Endothelial cell of umbilical vein (primary cell): ENCODE results near the gene CBFA2T3. TPM values are rescaled to one million over a fixed set of nuclear protein-coding genes. Genes with fewer than 3 reads are reported as not detected.

ENCODE experiments used
- BruUV-seq: library from RNA; stranded (reverse); fragments of 400-500 nt; replicated peaks from 2 replicates; lab custom pipeline; 2021; lab: Mats Ljungman, UMichigan
- CTCF ChIA-PET: fragments of 300-600, 350-600 bp; sonication (Branson Sonifier 250); formaldehyde crosslinking; loops from one replicate; lab custom pipeline; 2021; ENCODE audit warnings: antibody characterized with exemption, inconsistent platforms; lab: Charles Lee
- POLR2A ChIA-PET: fragments of 300-600, 350-600 bp; sonication (Branson Sonifier 250); formaldehyde crosslinking; loops from one replicate; lab custom pipeline; 2021; ENCODE audit warnings: antibody characterized with exemption, inconsistent platforms; lab: Charles Lee
- DNase-seq: peaks from one replicate; pipeline ENCODE4 v3.0.0-alpha.2; 2011; ENCODE audit warnings: low read depth, low spot score
- FAIRE-seq: peaks from 2 replicates; lab custom pipeline; 2011; peaks lifted over from hg19 to GRCh38; lab: Jason Lieb, UNC
- H2AFZ ChIP-seq: 2 replicates; pipeline ENCODE4 v1.6.0; 2012; ENCODE audit warnings: low read depth, low read length, control low read depth, inconsistent platforms
- H3K27ac ChIP-seq: 2 replicates; pipeline ENCODE4 v1.5.1; 2011; ENCODE audit warnings: low read depth, mild to moderate bottlenecking, control low read depth, low read length, moderate library complexity; ENCODE audit not compliant: insufficient read depth
- H3K27me3 ChIP-seq, 2 experiments: 2 replicates each; pipeline versions ENCODE4 v1.6.0 to v1.6.1; 2011; ENCODE audit warnings: low read length in 2 of 2, mixed read lengths in 1 of 2; ENCODE audit not compliant: control insufficient read depth in 2 of 2, insufficient read depth in 2 of 2
- H3K36me3 ChIP-seq, 2 experiments: 2 replicates in 1 of 2; 3 replicates in 1 of 2; pipeline ENCODE4 v1.5.1; 2011; ENCODE audit warnings: low read length in 2 of 2, mild to moderate bottlenecking in 1 of 2, moderate library complexity in 1 of 2; ENCODE audit not compliant: control insufficient read depth in 2 of 2, insufficient read depth in 2 of 2; ENCODE audit errors: extremely low read depth in 1 of 2
- H3K4me1 ChIP-seq: 3 replicates; pipeline ENCODE4 v1.5.1; 2011; ENCODE audit warnings: mild to moderate bottlenecking, low read length; ENCODE audit not compliant: control insufficient read depth, insufficient read depth; ENCODE audit errors: extremely low read depth
- H3K4me2 ChIP-seq: 2 replicates; pipeline ENCODE4 v1.6.1; 2011; ENCODE audit warnings: low read length, control low read depth, mixed read lengths; ENCODE audit not compliant: insufficient read depth
- H3K4me3 ChIP-seq, 3 experiments: fragments of 200-600 bp in 1 of 3; sonication (generic), shearing (Covaris generic) in 1 of 3; replicated peaks in 1 of 3; 2 replicates each; pipeline ENCODE4 v1.5.1; 2011 to 2016; ENCODE audit warnings: control low read depth in 3 of 3, low read length in 3 of 3, mild to moderate bottlenecking in 2 of 3, inconsistent platforms in 1 of 3, low read depth in 1 of 3, moderate library complexity in 1 of 3; ENCODE audit not compliant: insufficient read depth in 1 of 3
- H3K79me2 ChIP-seq: 2 replicates; pipeline ENCODE4 v1.6.0; 2012; ENCODE audit warnings: low read length, inconsistent platforms; ENCODE audit not compliant: control insufficient read depth, insufficient read depth
- H3K9ac ChIP-seq: replicated peaks from 2 replicates; pipeline ENCODE3; 2011; ENCODE audit warnings: low read length, control low read depth; ENCODE audit not compliant: insufficient read depth; ENCODE audit errors: extremely low read depth
- H3K9me1 ChIP-seq: replicated peaks from 3 replicates; pipeline ENCODE4 v1.6.0; 2011; ENCODE audit warnings: mild to moderate bottlenecking, low read length; ENCODE audit not compliant: control insufficient read depth, insufficient read depth; ENCODE audit errors: extremely low read depth
- H3K9me3 ChIP-seq: replicated peaks from 2 replicates; pipeline ENCODE4 v1.5.1; 2012; ENCODE audit warnings: low read length, inconsistent platforms; ENCODE audit not compliant: control insufficient read depth, insufficient read depth
- H4K20me1 ChIP-seq: replicated peaks from 2 replicates; pipeline ENCODE3; 2011; ENCODE audit warnings: mild to moderate bottlenecking, low read length; ENCODE audit not compliant: control insufficient read depth, insufficient read depth; ENCODE audit errors: extremely low read depth
- EZH2 ChIP-seq: IDR thresholded peaks from 2 replicates; pipeline ENCODE4 v1.6.1; 2012; ENCODE audit warnings: borderline replicate concordance, low read depth, mild to moderate bottlenecking, moderate library complexity, low read length, inconsistent platforms; ENCODE audit not compliant: severe bottlenecking
- FOS ChIP-seq: IDR thresholded peaks from 2 replicates; pipeline ENCODE4 v1.6.1; 2011; ENCODE audit warnings: mild to moderate bottlenecking, low read length, moderate library complexity, borderline replicate concordance; ENCODE audit not compliant: insufficient read depth
- GATA2 ChIP-seq: IDR thresholded peaks from 2 replicates; pipeline ENCODE4 v1.7.0; 2011; ENCODE audit warnings: low read depth, mild to moderate bottlenecking, moderate library complexity, mixed read lengths, low read length; ENCODE audit not compliant: insufficient read length, insufficient read depth
- JUN ChIP-seq: IDR thresholded peaks from 2 replicates; pipeline ENCODE4 v1.6.1; 2011; ENCODE audit warnings: borderline replicate concordance, low read depth; ENCODE audit not compliant: insufficient read length, insufficient read depth
- MYC ChIP-seq: IDR thresholded peaks from one replicate; pipeline ENCODE4 v1.6.1; 2011; ENCODE audit warnings: mild to moderate bottlenecking, low read depth, low read length
- POLR2A ChIP-seq: IDR thresholded peaks from 2 replicates; pipeline ENCODE4 v1.6.1; 2012; ENCODE audit warnings: low read depth, mild to moderate bottlenecking, control low read depth, low read length
- POLR2AphosphoS5 ChIP-seq: IDR thresholded peaks from 2 replicates; pipeline ENCODE4 v1.6.1; 2012; ENCODE audit warnings: low read depth, mild to moderate bottlenecking, control low read depth, low read length, moderate library complexity; ENCODE audit not compliant: insufficient read depth
- dilution Hi-C: fragments of 300-500 bp; cut with MboI; formaldehyde crosslinking; loops from one replicate; pipeline ENCODE4 v1.15.0; 2019; ENCODE audit warnings: low sequenced_read_pairs; ENCODE audit not compliant: extremely low pct_ligation_motif_present
- intact Hi-C: fragments of 100-400 bp; cut with micrococcal nuclease; formaldehyde crosslinking; loops from one replicate; pipeline ENCODE4 v1.10.0; 2022
- polyA plus RNA-seq, 4 experiments: library from polyadenylated mRNA; depleted of rRNA in 3 of 4; stranded (reverse) in 3 of 4; unstranded in 1 of 4; fragments of >200 nt; gene quantifications; 2 replicates each; pipeline versions ENCODE4 v1.2.1 to v1.2.3, GENCODE V29; 2011 to 2012; ENCODE audit warnings: missing spikeins in 1 of 4
- total RNA-seq: library from RNA; stranded (reverse); gene quantifications from 2 replicates; pipeline ENCODE4 v1.2.3, GENCODE V29; 2021
- TF ChIP-seq, protein P1 (sequence below), 2 donors: IDR thresholded peaks; 1 replicate in 1 of 2; 2 replicates in 1 of 2; pipeline ENCODE4 v1.5.1; 2011; ENCODE audit warnings: low read length in 2 of 2, mild to moderate bottlenecking in 2 of 2, moderate library complexity in 2 of 2, control low read depth in 1 of 2, inconsistent platforms in 1 of 2, low read depth in 1 of 2; ENCODE audit not compliant: insufficient read depth in 1 of 2; ENCODE audit errors: extremely low read depth in 1 of 2
- TF ChIP-seq, protein P2 (sequence below): IDR thresholded peaks from 2 replicates; pipeline ENCODE4 v1.6.1; 2011; ENCODE audit not compliant: insufficient read depth, insufficient read length

Gene CBFA2T3
- total and polyA plus RNA-seq, 2 donors (not counting 3 experiments of a cell fraction or from before 2014, with no cell fraction given), result not detected

DNA sequence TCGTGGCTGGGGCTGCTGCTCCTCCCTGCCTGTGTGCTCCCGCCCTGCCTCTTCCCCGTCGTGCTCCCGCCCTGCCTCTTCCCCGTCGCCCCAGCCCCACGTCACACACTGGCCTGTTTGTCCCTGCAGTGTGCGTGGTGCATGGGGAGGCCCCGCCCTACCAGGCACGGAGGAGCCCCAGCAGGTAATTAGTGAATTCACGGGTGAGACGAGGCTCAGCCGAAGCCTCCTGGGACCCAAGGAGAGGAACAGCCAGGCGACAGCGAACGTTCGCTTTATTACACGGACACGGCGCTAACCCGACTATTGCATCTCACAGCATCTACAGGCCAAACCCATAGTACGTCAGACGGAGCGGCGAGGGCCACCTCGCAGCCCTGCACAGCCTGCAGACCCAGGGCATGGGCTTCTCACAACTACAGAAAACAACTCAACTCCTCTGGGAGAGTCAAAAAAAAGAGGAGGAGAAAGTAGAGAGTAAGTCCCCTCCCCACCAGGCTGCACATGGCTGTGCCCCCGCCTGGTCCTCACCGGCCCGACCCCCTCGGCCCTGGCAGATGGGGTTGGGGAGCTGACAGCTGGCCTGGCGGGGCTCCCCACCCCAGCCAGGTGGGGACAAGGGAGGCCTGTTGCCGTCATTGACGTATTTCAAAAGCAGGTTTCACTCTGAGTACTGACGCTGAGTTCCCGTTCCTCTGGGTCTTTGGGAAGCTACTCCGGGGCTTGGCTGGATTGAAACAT, 106.2 kb downstream of the CBFA2T3 start:
- TF ChIP-seq EZH2 (no peak), POLR2AphosphoS5 (no peak), POLR2A (no peak), JUN (no peak), GATA2 (no peak), FOS (no peak), MYC (no peak)
- TF ChIP-seq, protein P1, sequence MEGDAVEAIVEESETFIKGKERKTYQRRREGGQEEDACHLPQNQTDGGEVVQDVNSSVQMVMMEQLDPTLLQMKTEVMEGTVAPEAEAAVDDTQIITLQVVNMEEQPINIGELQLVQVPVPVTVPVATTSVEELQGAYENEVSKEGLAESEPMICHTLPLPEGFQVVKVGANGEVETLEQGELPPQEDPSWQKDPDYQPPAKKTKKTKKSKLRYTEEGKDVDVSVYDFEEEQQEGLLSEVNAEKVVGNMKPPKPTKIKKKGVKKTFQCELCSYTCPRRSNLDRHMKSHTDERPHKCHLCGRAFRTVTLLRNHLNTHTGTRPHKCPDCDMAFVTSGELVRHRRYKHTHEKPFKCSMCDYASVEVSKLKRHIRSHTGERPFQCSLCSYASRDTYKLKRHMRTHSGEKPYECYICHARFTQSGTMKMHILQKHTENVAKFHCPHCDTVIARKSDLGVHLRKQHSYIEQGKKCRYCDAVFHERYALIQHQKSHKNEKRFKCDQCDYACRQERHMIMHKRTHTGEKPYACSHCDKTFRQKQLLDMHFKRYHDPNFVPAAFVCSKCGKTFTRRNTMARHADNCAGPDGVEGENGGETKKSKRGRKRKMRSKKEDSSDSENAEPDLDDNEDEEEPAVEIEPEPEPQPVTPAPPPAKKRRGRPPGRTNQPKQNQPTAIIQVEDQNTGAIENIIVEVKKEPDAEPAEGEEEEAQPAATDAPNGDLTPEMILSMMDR (IDR thresholded peaks at IDR 0.05; ENCODE audit: extremely low read depth in 1 of 2, insufficient read depth in 1 of 2, low read depth in 1 of 2, low read length in 2 of 2), result no peak
- TF ChIP-seq, protein P2, sequence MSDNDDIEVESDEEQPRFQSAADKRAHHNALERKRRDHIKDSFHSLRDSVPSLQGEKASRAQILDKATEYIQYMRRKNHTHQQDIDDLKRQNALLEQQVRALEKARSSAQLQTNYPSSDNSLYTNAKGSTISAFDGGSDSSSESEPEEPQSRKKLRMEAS, result no peak
- Histone ChIP-seq H3K36me3 (no peaks in the 10 kb centered on the region), H3K27ac (no peak overlapping the region), H3K4me3 (no peak overlapping the region), H3K27me3 (no peaks in the 10 kb centered on the region), H3K9me1 (no peaks in the 10 kb centered on the region), H3K79me2 (no peaks in the 10 kb centered on the region), H3K4me1 (no peaks in the 10 kb centered on the region), H3K9me3 (no peaks in the 10 kb centered on the region), H3K9ac (no peak overlapping the region), H2AFZ (no peak overlapping the region), H3K4me2 (no peak overlapping the region), H4K20me1 (no peaks in the 10 kb centered on the region)
- dilution Hi-C loops, result no loop called here
- POLR2A ChIA-PET, result no interaction called here
- BruUV-seq, result no TSS peak
- FAIRE-seq (no peak), DNase-seq (no peak)
- CTCF ChIA-PET, result interaction anchor here (1.1 kb wide), 1 partner anchor 13 kb away, joined by 5 read pairs; no protein-coding TSS in a partner anchor
- intact Hi-C loops, result no loop called here
